ENCODE results near the gene RNPEP. TPM values are rescaled to one million over a fixed set of nuclear protein-coding genes. Genes with fewer than 3 reads are reported as not detected.
"Not testable (repeated sequence)": the region's sequence is repeated elsewhere in the genome, so short reads cannot be mapped to it uniquely, and the experiment has no call there.

RNPEP gene
- total RNA-seq, 2 donors from 2014 or later, result 46.6 to 73.5 TPM

- peaks cover 23% of the 10 kb centered on the region for H3K36me3 Mint-ChIP-seq (ENCODE audit: low read depth)
- peak; percentile 58 for DNase-seq
- 82 to 87% methylated on average over 5 to 18 of the region's 18 CpGs for WGBS, 2 experiments (ENCODE audit: insufficient coverage in 1 of 2, insufficient read length in 1 of 2)
- H3K4me3 Mint-ChIP-seq, result peak overlapping the region; percentile 12
- Histone ChIP-seq H3K9me3 (ENCODE audit: control insufficient read depth, low read length) (no peaks in the 10 kb centered on the region), H3K27me3 (ENCODE audit: control insufficient read depth, insufficient read depth, low read length, poor library complexity, severe bottlenecking) (no peaks in the 10 kb centered on the region), H3K4me3 (ENCODE audit: low read length) (no peak overlapping the region), H3K4me1 (ENCODE audit: control insufficient read depth, insufficient read depth, low read length) (no peaks in the 10 kb centered on the region), H3K9ac (ENCODE audit: extremely low read depth, low read length, poor library complexity, severe bottlenecking) (no peak overlapping the region), H3K27ac (ENCODE audit: low read depth, low read length) (no peak overlapping the region), H3K36me3 (ENCODE audit: control insufficient read depth, insufficient read depth, low read length) (peaks cover 7% of the 10 kb centered on the region)
- H3K9me3 Mint-ChIP-seq, result no peaks in the 10 kb centered on the region
- no peak for TF ChIP-seq CTCF (conservative IDR thresholded peaks at IDR 0.05)
- peaks cover 22% of the 10 kb centered on the region for H3K4me1 Mint-ChIP-seq
- no peaks in the 10 kb centered on the region for H3K27me3 Mint-ChIP-seq (ENCODE audit: insufficient read depth)
- peak overlapping the region; percentile 23 for H3K27ac Mint-ChIP-seq
Measured at GRCh38 chr1:202017749-202018467, 35.5 kb downstream of the RNPEP start.

- peak overlapping the region; percentile 23 for H3K27ac Mint-ChIP-seq
- WGBS, 2 experiments (ENCODE audit: insufficient coverage in 1 of 2, insufficient read length in 1 of 2), result 67 to 84% methylated on average over 5 to 19 of the region's 19 CpGs
- Histone ChIP-seq H3K27ac (ENCODE audit: low read depth, low read length) (no peak overlapping the region), H3K9ac (ENCODE audit: extremely low read depth, low read length, poor library complexity, severe bottlenecking) (no peak overlapping the region), H3K36me3 (ENCODE audit: control insufficient read depth, insufficient read depth, low read length) (peaks cover 7% of the 10 kb centered on the region), H3K4me3 (ENCODE audit: low read length) (no peak overlapping the region), H3K4me1 (ENCODE audit: control insufficient read depth, insufficient read depth, low read length) (no peaks in the 10 kb centered on the region), H3K9me3 (ENCODE audit: control insufficient read depth, low read length) (no peaks in the 10 kb centered on the region), H3K27me3 (ENCODE audit: control insufficient read depth, insufficient read depth, low read length, poor library complexity, severe bottlenecking) (no peaks in the 10 kb centered on the region)
- H3K36me3 Mint-ChIP-seq (ENCODE audit: low read depth), result peaks cover 21% of the 10 kb centered on the region
- peak; percentile 72 for DNase-seq
- peaks cover 22% of the 10 kb centered on the region for H3K4me1 Mint-ChIP-seq
- H3K4me3 Mint-ChIP-seq, result peak overlapping the region; percentile 12
- H3K27me3 Mint-ChIP-seq (ENCODE audit: insufficient read depth), result no peaks in the 10 kb centered on the region
- TF ChIP-seq CTCF (conservative IDR thresholded peaks at IDR 0.05), result no peak
- no peaks in the 10 kb centered on the region for H3K9me3 Mint-ChIP-seq
Measured at GRCh38 chr1:202018468-202019234, 36.2 kb downstream of the RNPEP start.

- not testable (repeated sequence) for H3K4me3 ChIP-seq (ENCODE audit: low read length); DNase-seq; H3K27me3 Mint-ChIP-seq (ENCODE audit: insufficient read depth); H3K36me3 ChIP-seq (ENCODE audit: control insufficient read depth, insufficient read depth, low read length); H3K9me3 Mint-ChIP-seq; H3K9me3 ChIP-seq (ENCODE audit: control insufficient read depth, low read length); H3K27me3 ChIP-seq (ENCODE audit: control insufficient read depth, insufficient read depth, low read length, poor library complexity, severe bottlenecking); H3K27ac ChIP-seq (ENCODE audit: low read depth, low read length); H3K4me1 ChIP-seq (ENCODE audit: control insufficient read depth, insufficient read depth, low read length); H3K9ac ChIP-seq (ENCODE audit: extremely low read depth, low read length, poor library complexity, severe bottlenecking)
- peaks cover 15% of the 10 kb centered on the region for H3K36me3 Mint-ChIP-seq (ENCODE audit: low read depth)
- H3K4me1 Mint-ChIP-seq, result peaks cover 22% of the 10 kb centered on the region
- H3K4me3 Mint-ChIP-seq, result peak overlapping the region; percentile 12
- WGBS, 2 experiments (ENCODE audit: insufficient coverage in 1 of 2, insufficient read length in 1 of 2), result 96 to 98% methylated on average over 7 to 8 of the region's 8 CpGs
- H3K27ac Mint-ChIP-seq, result peak overlapping the region; percentile 23
Measured at GRCh38 chr1:202019235-202019558, 36.7 kb downstream of the RNPEP start.
